K562 (cell line): ENCODE data around the gene GIPC3. TPM values are rescaled to one million over a fixed set of nuclear protein-coding genes. Genes with fewer than 3 reads are reported as not detected.

ENCODE experiments used
- ATF2 ChIP-seq: sonication (generic); formaldehyde crosslinking; IDR thresholded peaks from 2 replicates; pipeline ENCODE4 v1.8.1; 2022; ENCODE audit warnings: missing genetic modification reagents
- ATF7 ChIP-seq: fragments of 450-650 bp; IDR thresholded peaks from 2 replicates; pipeline ENCODE4 v1.7.1; 2014; ENCODE audit warnings: mild to moderate bottlenecking, moderate library complexity
- DLX4 ChIP-seq: fragments of 250-450 bp; sonication (Bioruptor Pico); IDR thresholded peaks from 2 replicates; pipeline ENCODE4 v1.6.1; 2021; ENCODE audit warnings: mild to moderate bottlenecking
- E2F6 ChIP-seq, 2 experiments: IDR thresholded peaks; 2 replicates each; pipeline ENCODE4 v1.6.1; 2011; ENCODE audit warnings: borderline replicate concordance in 1 of 2, control low read depth in 1 of 2, low read depth in 1 of 2, low read length in 1 of 2, mild to moderate bottlenecking in 1 of 2, mixed read lengths in 1 of 2, moderate library complexity in 1 of 2; ENCODE audit not compliant: insufficient read depth in 1 of 2, insufficient read length in 1 of 2, poor library complexity in 1 of 2, severe bottlenecking in 1 of 2; ENCODE audit errors: extremely low read depth in 1 of 2
- EP400 ChIP-seq: fragments of 450-650 bp; IDR thresholded peaks from 2 replicates; pipeline ENCODE4 v1.6.1; 2017; ENCODE audit warnings: antibody characterized with exemption, mild to moderate bottlenecking, moderate library complexity
- IRF9 ChIP-seq: fragments of 450-650 bp; IDR thresholded peaks from 2 replicates; pipeline ENCODE4 v1.6.1; 2016; ENCODE audit warnings: missing biosample characterization, missing genetic modification characterization
- KDM2B ChIP-seq: fragments of 250-450 bp; sonication (Bioruptor Pico); IDR thresholded peaks from 2 replicates; pipeline ENCODE4 v1.8.0; 2021; ENCODE audit warnings: mild to moderate bottlenecking, moderate library complexity
- MBD2 ChIP-seq: sonication (generic); IDR thresholded peaks from 2 replicates; pipeline ENCODE4 v1.6.1; 2016; ENCODE audit warnings: low read depth, borderline replicate concordance
- MCM3 ChIP-seq: fragments of 450-650 bp; IDR thresholded peaks from 2 replicates; pipeline ENCODE4 v1.6.1; 2016
- NR4A1 ChIP-seq, 2 experiments: fragments of 250-450 bp in 1 of 2; fragments of 450-650 bp in 1 of 2; sonication (Bioruptor Pico) in 1 of 2; IDR thresholded peaks; 2 replicates each; pipeline versions ENCODE4 v1.4.0 to v1.6.1; 2016 to 2020; ENCODE audit warnings: mild to moderate bottlenecking in 2 of 2, missing compliant biosample characterization in 1 of 2, missing genetic modification characterization in 1 of 2, moderate library complexity in 1 of 2
- PCBP1 ChIP-seq: fragments of 200-400 bp; formaldehyde crosslinking; IDR thresholded peaks from 2 replicates; pipeline ENCODE4 v1.6.1; 2018; ENCODE audit warnings: mild to moderate bottlenecking, low read depth, low read length; ENCODE audit not compliant: poor library complexity, severe bottlenecking
- POLR2A ChIP-seq: fragments of 450-650 bp; conservative IDR thresholded peaks from 2 replicates; pipeline ENCODE4 v1.6.1; 2016
- POLR3G ChIP-seq: IDR thresholded peaks from 2 replicates; pipeline ENCODE4 v1.6.1; 2011; ENCODE audit not compliant: insufficient read length, insufficient replicate concordance; ENCODE audit errors: extremely low read depth
- PREB ChIP-seq: sonication (generic); formaldehyde crosslinking; IDR thresholded peaks from 2 replicates; pipeline ENCODE4 v1.8.1; 2023; ENCODE audit warnings: mild to moderate bottlenecking, missing genetic modification reagents
- RAD21 ChIP-seq, 2 experiments: fragments of 250-450 bp in 1 of 2; fragments of 450-650 bp in 1 of 2; sonication (Bioruptor Pico) in 1 of 2; formaldehyde crosslinking in 1 of 2; IDR thresholded peaks in 1 of 2; conservative IDR thresholded peaks in 1 of 2; 2 replicates each; pipeline versions ENCODE4 v1.4.0 to v1.8.0; 2020 to 2022; ENCODE audit warnings: mild to moderate bottlenecking in 2 of 2, moderate library complexity in 1 of 2
- SNRNP70 ChIP-seq: fragments of 200-400 bp; formaldehyde crosslinking; optimal IDR thresholded peaks from 2 replicates; pipeline ENCODE3; 2017; ENCODE audit warnings: low read depth, low read length
- U2AF1 ChIP-seq: fragments of 200-400 bp; formaldehyde crosslinking; optimal IDR thresholded peaks from 2 replicates; pipeline ENCODE3; 2017; ENCODE audit warnings: mild to moderate bottlenecking, low read depth, low read length, moderate library complexity
- ZC3H8 ChIP-seq: fragments of 450-650 bp; IDR thresholded peaks from 2 replicates; pipeline ENCODE4 v1.6.1; 2017
- ZFX ChIP-seq: sonication (generic); formaldehyde crosslinking; IDR thresholded peaks from 2 replicates; pipeline ENCODE4 v1.8.0; 2022; ENCODE audit warnings: mild to moderate bottlenecking, missing genetic modification reagents, moderate library complexity
- ZHX1 ChIP-seq: fragments of 150-350 bp; conservative IDR thresholded peaks from 2 replicates; pipeline ENCODE4 v1.6.1; 2014; ENCODE audit warnings: low read length
- polyA plus RNA-seq, 8 experiments: library from polyadenylated mRNA; depleted of rRNA in 4 of 8; stranded (reverse) in 5 of 8; unstranded in 3 of 8; fragments of >200 nt; fragmentation: Nextera tagmentation in 2 of 8; fragmentation: Illumina TruSeq in 1 of 8; extraction: Ambion mirVana in 2 of 8; extraction: Trizol in 1 of 8; gene quantifications; 2 replicates each; pipeline versions ENCODE4 v1.2.1 to v1.2.3, GENCODE V29; 2011 to 2014; ENCODE audit warnings: inconsistent platforms in 1 of 8, missing spikeins in 1 of 8
- total RNA-seq, 7 experiments: library from RNA; depleted of rRNA in 6 of 7; stranded (reverse); fragments of >200 nt in 6 of 7; fragmentation: Illumina TruSeq in 2 of 7; extraction: Trizol in 2 of 7; gene quantifications; 2 replicates each; pipeline versions ENCODE4 v1.2.1 to v1.2.3, GENCODE V29; 2011 to 2021; ENCODE audit warnings: low replicate concordance in 1 of 7

Gene GIPC3
- total and polyA plus RNA-seq, 9 of the 15 experiments (the other 6 are each of a cell fraction or from before 2014, with no cell fraction given) = 0.03 to 3.6 (median 1.5) TPM; not detected in 1

GRCh38 chr19:3573162-3573857, 12.0 kb upstream of the GIPC3 start (continued):
- TF ChIP-seq DLX4 (CRISPR knock-in tag) = no peak
- TF ChIP-seq ATF2 (CRISPR knock-in tag) = no peak
- TF ChIP-seq POLR3G = no peak
- no peak for TF ChIP-seq MBD2
- TF ChIP-seq ZFX (CRISPR knock-in tag) = peak; percentile 46
- TF ChIP-seq ATF7 = no peak
- TF ChIP-seq ZC3H8 = no peak
- TF ChIP-seq E2F6 (IDR thresholded peaks at IDR 0.05; ENCODE audit: borderline replicate concordance in 1 of 2, extremely low read depth in 1 of 2, insufficient read depth in 1 of 2, insufficient read length in 1 of 2, low read depth in 1 of 2, low read length in 1 of 2, poor library complexity in 1 of 2, severe bottlenecking in 1 of 2) = peak; percentile 46 to 89
- TF ChIP-seq PREB (CRISPR knock-in tag) = no peak
- TF ChIP-seq NR4A1 (CRISPR knock-in tag; IDR thresholded peaks at IDR 0.05) = no peak
- no peak for TF ChIP-seq NR4A1 (tag; IDR thresholded peaks at IDR 0.05)
- TF ChIP-seq SNRNP70 = no peak
- TF ChIP-seq EP400 = peak; percentile 60; the same call in 1 of the 2 replicates
- peak; percentile 55 for TF ChIP-seq U2AF1
- TF ChIP-seq POLR2A = peak; percentile 51; the same call in 1 of the 2 replicates
- no peak for TF ChIP-seq MCM3
- peak; percentile 61 for TF ChIP-seq PCBP1
- TF ChIP-seq ZHX1 = no peak
- no peak for TF ChIP-seq KDM2B
- TF ChIP-seq RAD21 (CRISPR knock-in tag; conservative IDR thresholded peaks at IDR 0.05 in 1 of 2, IDR thresholded peaks at IDR 0.05 in 1 of 2) = no peak
- TF ChIP-seq IRF9 (tag) = no peak
